A673 (cell line): ENCODE data around the gene ARMC12. TPM values are rescaled to one million over a fixed set of nuclear protein-coding genes. Genes with fewer than 3 reads are reported as not detected.
"Not testable (repeated sequence)": the region's sequence is repeated elsewhere in the genome, so short reads cannot be mapped to it uniquely, and the experiment has no call there.

Source experiments
- BruUV-seq: library from RNA; stranded (reverse); fragments of 400-500 nt; replicated peaks from 2 replicates; lab custom pipeline; 2021; lab: Mats Ljungman, UMichigan
- CTCF ChIA-PET: fragments of 300-600 bp; sonication (Branson Sonifier 250); formaldehyde crosslinking; loops from one replicate; lab custom pipeline; 2022; ENCODE audit warnings: antibody characterized with exemption; lab: Charles Lee
- POLR2A ChIA-PET: fragments of 300-600 bp; sonication (Branson Sonifier 250); formaldehyde crosslinking; loops from one replicate; lab custom pipeline; 2022; ENCODE audit warnings: antibody characterized with exemption; ENCODE audit not compliant: low non-redundant PET; lab: Charles Lee
- DNase-seq: peaks from one replicate; pipeline ENCODE4 v3.0.0-alpha.2; 2015; ENCODE audit warnings: low spot score
- H3K27ac ChIP-seq: fragments of 200-600 bp; sonication (generic); 2 replicates; pipeline ENCODE4 v1.5.1; 2016; ENCODE audit warnings: mixed run types, low read depth, mild to moderate bottlenecking, mixed read lengths, antibody characterized with exemption, low read length; ENCODE audit not compliant: poor library complexity, severe bottlenecking
- H3K27me3 ChIP-seq: fragments of 200-600 bp; sonication (generic); replicated peaks from 2 replicates; pipeline ENCODE4 v1.6.1; 2017; ENCODE audit warnings: mixed run types, low read depth, mild to moderate bottlenecking, mixed read lengths, antibody characterized with exemption, low read length; ENCODE audit not compliant: insufficient read depth, poor library complexity
- H3K36me3 ChIP-seq: fragments of 200-600 bp; sonication (generic); 2 replicates; pipeline ENCODE4 v1.6.1; 2016; ENCODE audit warnings: mixed run types, mild to moderate bottlenecking, mixed read lengths, antibody characterized with exemption, low read length; ENCODE audit not compliant: insufficient read depth, poor library complexity, severe bottlenecking
- H3K4me1 ChIP-seq: fragments of 200-600 bp; sonication (generic); 2 replicates; pipeline ENCODE4 v1.6.1; 2017; ENCODE audit warnings: mixed run types, mild to moderate bottlenecking, mixed read lengths, antibody characterized with exemption, low read length; ENCODE audit not compliant: insufficient read depth, poor library complexity, severe bottlenecking
- H3K4me3 ChIP-seq: fragments of 200-600 bp; sonication (generic); 2 replicates; pipeline ENCODE4 v1.5.1; 2016; ENCODE audit warnings: low read depth, mixed run types, mild to moderate bottlenecking, mixed read lengths, low read length; ENCODE audit not compliant: poor library complexity, severe bottlenecking
- H3K9me3 ChIP-seq: fragments of 200-600 bp; sonication (generic); 2 replicates; pipeline ENCODE4 v1.6.1; 2016; ENCODE audit warnings: mixed run types, low read depth, mild to moderate bottlenecking, mixed read lengths, antibody characterized with exemption, low read length; ENCODE audit not compliant: poor library complexity, severe bottlenecking
- CTCF ChIP-seq: fragments of 300-800, 200-600 bp; sonication (generic); conservative IDR thresholded peaks from 2 replicates; pipeline ENCODE4 v1.5.1; 2017; ENCODE audit warnings: low read depth, mild to moderate bottlenecking, antibody characterized with exemption, low read length, moderate library complexity, mixed read lengths
- EZH2 ChIP-seq: fragments of 200-600 bp; sonication (generic); IDR thresholded peaks from 2 replicates; pipeline ENCODE4 v1.6.1; 2017; ENCODE audit warnings: borderline replicate concordance, low read depth, mild to moderate bottlenecking, mixed read lengths, antibody characterized with exemption, low read length; ENCODE audit not compliant: poor library complexity, severe bottlenecking
- intact Hi-C: fragments of 100-400 bp; cut with micrococcal nuclease; formaldehyde crosslinking; loops from one replicate; pipeline ENCODE4 v1.10.0; 2022; ENCODE audit not compliant: unreplicated experiment
- total RNA-seq: library from RNA; stranded (reverse); gene quantifications from 2 replicates; pipeline ENCODE4 v1.2.3, GENCODE V29; 2021

The ARMC12 gene
- total RNA-seq, 1 experiment from 2014 or later: 1.0 TPM

DNA sequence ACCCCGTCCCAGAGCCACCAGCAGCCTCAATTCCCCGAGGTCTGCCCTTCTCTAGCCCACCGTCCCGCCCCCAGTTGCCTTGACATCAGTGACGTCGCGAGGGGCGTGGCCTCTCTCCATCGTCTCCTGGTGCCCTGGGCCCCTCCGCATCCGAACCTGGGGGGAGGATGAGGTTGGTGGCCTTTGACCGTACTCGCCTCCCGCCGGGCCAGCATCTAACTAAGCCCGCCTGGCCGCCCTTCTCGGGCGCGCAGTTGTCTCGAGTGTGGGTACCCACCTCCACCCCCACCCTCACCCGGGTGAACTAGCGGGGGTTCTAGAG, 5.5 kb upstream of the ARMC12 start:
- BruUV-seq: no TSS peak
- intact Hi-C loops: loop anchor here (10.0 kb wide), 1 partner anchor 363 kb away; no protein-coding TSS in a partner anchor
- TF ChIP-seq EZH2 (no peak), CTCF (no peak)
- Histone ChIP-seq H3K27me3 (no peaks in the 10 kb centered on the region), H3K36me3 (no peaks in the 10 kb centered on the region), H3K27ac (peak overlapping the region; percentile 81), H3K9me3 (no peaks in the 10 kb centered on the region), H3K4me3 (peak overlapping the region; percentile 90), H3K4me1 (peaks cover 34% of the 10 kb centered on the region)
- CTCF ChIA-PET: interaction anchor here (0.5 kb wide), 1 partner anchor 209 kb away, joined by 10 read pairs; no protein-coding TSS in a partner anchor
- DNase-seq: peak; percentile 90
- POLR2A ChIA-PET: no interaction called here

DNA sequence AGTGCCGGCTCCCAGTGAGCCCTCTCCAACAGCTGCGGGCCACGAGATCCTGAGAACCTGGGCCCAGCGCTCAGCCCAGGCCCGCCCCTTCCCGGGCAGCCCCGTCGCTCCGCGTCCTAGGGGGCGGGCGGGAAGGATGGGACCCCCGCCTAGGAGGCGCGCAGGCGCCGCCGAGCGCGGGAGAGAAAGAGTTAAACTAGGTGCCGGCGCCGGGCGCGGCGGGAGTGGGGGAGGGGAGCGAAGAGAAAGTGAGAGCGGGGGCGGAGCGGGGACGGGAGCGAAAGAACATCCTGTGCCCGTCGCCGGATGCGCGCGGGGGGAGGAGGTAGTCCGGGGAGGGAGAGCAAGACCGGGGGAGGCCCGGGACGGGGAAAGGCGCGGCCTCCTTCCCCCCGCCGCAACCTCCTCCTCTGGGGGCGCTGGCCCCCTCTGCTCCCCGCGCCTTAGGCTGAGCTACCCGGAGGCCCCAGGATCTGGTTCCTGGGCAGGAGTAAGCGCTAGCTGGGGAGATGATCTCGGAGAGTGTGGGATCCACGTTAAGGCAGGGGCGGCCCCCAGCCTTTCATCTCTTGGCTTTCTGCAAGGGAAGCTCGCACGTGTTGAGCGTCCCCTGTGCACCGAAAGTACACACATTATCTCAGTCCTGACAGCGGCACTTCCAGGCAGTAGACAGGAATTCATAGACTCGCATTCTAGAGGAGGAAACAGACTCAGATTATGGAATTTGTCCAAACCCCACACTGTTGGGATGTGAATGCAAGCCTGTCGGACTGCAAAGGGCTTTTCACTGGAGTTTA, 4.9 kb upstream of the ARMC12 start:
- ChIA-PET CTCF (interaction anchor here (0.5 to 0.6 kb wide), 2 partner anchors 116 to 209 kb away, joined by 7 to 10 read pairs; no protein-coding TSS in a partner anchor), POLR2A (interaction anchor here (0.5 kb wide), 1 partner anchor 390 kb away, joined by 7 read pairs; the partner anchor contains the start of gene PPARD)
- Histone ChIP-seq H3K4me3 (peak overlapping the region; percentile 90), H3K27ac (peak overlapping the region; percentile 81), H3K36me3 (no peaks in the 10 kb centered on the region), H3K27me3 (no peaks in the 10 kb centered on the region), H3K9me3 (no peaks in the 10 kb centered on the region), H3K4me1 (peaks cover 29% of the 10 kb centered on the region)
- no peak for TF ChIP-seq EZH2
- 0 out of 2 replicates have a peak, but pooled peaks have one; percentile 14 for TF ChIP-seq CTCF
- BruUV-seq: TSS peak; percentile 34
- intact Hi-C loops: loop anchor here (10.0 kb wide), 1 partner anchor 363 kb away; no protein-coding TSS in a partner anchor
- DNase-seq: peak; percentile 86

GRCh38 chr6:35733633-35734032, 3.2 kb upstream of the ARMC12 start:
- H3K4me3 ChIP-seq: no peak overlapping the region
- no peak overlapping the region for H3K27ac ChIP-seq
- intact Hi-C loops: loop anchor here (10.0 kb wide), 1 partner anchor 361 kb away; no protein-coding TSS in a partner anchor
- no peaks in the 10 kb centered on the region for H3K27me3 ChIP-seq
- CTCF ChIA-PET: no interaction called here
- no peaks in the 10 kb centered on the region for H3K9me3 ChIP-seq
- H3K36me3 ChIP-seq: no peaks in the 10 kb centered on the region
- DNase-seq: no peak
- TF ChIP-seq CTCF: no peak
- no peak for TF ChIP-seq EZH2
- no TSS peak for BruUV-seq
- H3K4me1 ChIP-seq: peaks cover 20% of the 10 kb centered on the region
- POLR2A ChIA-PET: no interaction called here

DNA sequence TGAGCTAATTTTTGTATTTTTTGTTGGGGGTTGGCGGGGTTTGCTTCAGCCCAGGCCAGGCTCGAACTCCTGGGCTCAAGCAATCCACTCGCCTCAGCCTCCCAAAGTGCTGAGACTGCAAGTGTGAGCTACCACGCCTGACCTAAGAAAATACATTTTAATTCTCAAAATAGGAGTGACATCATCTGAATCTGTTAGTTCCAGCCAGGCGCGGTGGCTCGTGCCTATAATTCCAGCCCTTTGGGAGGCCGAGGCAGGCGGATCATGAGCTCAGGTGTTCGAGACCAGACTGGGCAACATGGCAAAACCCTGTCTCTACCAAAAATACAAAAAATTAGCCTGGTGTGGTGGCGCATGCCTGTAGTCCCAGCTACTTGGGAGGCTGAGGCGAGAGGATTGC, 2.5 kb upstream of the ARMC12 start:
- H3K9me3 ChIP-seq, H3K27me3 ChIP-seq, BruUV-seq, H3K27ac ChIP-seq, DNase-seq, POLR2A ChIA-PET, H3K36me3 ChIP-seq, H3K4me3 ChIP-seq: not testable (repeated sequence)
- peaks cover 14% of the 10 kb centered on the region for H3K4me1 ChIP-seq
- CTCF ChIA-PET: interaction anchor here (0.6 kb wide), 1 partner anchor 198 kb away, joined by 4 read pairs; no protein-coding TSS in a partner anchor
- intact Hi-C loops: loop anchor here (10.0 kb wide), 1 partner anchor 360 kb away; no protein-coding TSS in a partner anchor
